GM04503 (cell line): ENCODE results near the gene TSPAN5.
"Not testable (repeated sequence)": the region's sequence is repeated elsewhere in the genome, so short reads cannot be mapped to it uniquely, and the experiment has no call there.

Experiments used
- DNase-seq: peaks from one replicate; pipeline ENCODE4 v3.0.0-alpha.2; 2012; ENCODE audit warnings: low read depth

The TSPAN5 gene

DNA sequence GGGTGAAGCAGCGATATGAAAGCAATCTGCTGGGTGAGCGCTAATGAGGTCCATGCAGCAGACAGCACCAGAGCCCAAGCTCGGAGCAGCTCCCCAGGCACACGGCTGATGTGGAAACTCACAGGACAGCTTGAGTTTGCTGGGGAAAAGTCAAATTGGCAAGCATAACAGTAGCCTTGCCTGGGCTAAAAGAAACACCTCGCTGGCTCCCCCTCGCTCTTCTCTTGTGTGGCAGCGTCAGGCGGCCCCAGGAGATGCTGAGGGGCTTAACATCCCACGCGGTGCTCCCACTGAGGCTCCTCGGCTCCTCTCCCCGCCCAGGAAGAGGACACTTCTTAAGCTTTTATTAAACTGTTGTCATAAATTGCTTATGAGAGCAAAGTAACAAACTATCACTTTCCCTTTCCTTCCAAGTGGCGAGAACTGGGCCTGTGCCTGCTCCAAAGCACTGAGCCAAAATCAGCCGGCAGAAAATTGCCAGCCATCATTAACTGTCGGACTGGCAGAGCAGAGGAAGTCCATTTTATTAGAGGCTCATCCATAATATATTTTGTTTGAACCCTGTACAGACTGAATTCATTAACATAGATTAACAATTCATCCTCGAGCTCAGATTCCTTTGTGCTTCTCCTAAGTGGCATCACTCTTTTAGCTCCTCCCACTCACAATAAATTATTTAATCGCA, 111.4 kb downstream of the TSPAN5 start:
- peak; percentile 42 for DNase-seq

DNA sequence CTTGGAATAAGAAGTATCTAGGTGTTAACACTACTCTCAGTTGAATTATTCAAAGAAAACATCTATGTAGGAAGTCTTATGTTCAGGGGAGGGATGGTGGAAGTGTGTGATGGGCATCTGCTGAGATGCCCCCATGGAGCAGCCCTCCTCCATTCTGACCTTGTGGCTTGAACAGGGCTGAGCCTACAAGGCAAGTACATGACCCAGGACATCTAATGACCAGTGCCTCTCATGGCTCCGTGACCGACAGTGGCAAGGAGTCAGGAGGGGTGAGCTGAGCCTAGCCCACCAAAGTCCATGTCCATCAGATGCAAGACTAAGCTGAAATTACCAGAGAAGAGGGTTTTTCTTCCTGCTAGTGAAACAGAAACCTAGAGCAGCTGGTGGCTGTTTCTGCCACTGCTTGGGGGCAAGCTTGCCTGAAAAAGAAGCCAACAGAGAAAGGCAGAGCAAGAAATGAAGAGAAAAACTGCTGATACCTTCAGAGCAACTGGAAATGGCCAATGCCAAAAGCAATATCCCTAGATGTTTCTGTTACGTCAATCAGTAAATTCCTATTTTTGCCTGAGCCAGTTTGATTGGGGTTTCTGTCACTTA, 113.5 kb downstream of the TSPAN5 start:
- no peak for DNase-seq

DNA sequence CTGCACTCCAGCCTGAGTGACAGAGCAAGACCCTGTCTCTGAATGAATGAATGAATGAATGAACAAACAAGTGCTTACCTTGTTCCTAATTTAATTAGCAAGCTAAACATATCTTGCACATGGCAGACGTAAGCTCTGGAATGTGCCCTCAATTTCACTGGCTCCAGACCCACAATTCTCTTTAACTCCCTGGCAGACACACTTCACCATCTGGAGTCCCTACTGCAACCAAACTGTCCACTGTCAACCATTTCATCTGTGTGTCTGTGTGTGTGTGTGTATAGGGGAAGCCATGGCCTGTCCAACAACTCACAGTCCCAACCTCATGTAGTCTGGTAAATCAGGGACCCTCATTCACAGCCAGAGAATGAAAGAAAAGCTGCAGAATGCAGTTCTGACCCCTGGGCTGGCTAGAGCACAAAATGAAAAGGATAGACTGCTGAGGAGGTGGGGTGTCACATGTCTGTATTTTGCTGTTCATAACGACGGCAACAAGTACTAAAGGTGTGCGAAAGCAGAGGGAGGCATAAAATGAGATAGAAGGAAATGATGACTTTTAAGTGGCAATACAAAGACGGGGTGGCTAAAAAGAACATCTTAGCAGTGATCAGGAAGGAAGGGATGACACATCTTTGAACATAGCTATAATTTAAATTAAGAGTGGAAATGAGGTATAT, 114.1 kb downstream of the TSPAN5 start:
- no peak for DNase-seq

DNA sequence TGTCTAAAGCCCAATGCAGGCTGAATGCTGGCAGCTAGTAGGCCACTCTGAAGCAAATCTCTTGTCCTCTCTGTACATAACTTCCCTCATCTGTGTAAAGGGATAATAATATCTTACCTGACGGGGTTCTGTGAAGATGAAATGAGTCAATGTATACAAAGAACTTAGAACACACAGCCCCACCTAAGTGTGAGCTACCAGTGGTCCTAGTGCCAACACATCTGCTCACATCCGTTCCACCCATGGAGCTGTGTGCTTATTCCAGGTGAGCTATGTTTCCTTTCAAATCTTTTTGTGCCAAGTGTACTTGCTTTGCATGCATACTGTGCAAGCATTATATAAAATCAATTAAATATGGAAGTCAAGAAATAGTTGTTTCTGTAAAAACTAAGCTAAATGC, 116.4 kb downstream of the TSPAN5 start:
- no peak for DNase-seq

DNA sequence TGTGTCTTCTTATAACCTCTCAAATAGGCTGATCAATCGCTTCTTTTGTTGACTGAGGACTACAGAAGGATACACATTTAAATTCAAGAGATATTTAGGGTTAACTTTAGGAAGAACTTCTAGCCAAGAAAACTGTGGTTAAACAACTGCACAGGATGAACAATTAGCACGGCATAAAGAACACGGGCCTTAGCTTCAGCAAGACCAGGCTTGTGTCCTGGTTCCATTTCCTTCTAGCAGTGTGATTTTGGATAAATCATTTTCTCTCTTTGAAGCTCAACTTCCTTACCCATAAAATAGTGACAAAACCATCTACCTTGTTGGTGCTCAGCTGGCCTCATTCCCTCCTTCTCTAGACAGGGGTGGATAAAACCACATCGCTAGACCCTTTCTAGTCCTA, 117.6 kb downstream of the TSPAN5 start:
- DNase-seq: no peak

DNA sequence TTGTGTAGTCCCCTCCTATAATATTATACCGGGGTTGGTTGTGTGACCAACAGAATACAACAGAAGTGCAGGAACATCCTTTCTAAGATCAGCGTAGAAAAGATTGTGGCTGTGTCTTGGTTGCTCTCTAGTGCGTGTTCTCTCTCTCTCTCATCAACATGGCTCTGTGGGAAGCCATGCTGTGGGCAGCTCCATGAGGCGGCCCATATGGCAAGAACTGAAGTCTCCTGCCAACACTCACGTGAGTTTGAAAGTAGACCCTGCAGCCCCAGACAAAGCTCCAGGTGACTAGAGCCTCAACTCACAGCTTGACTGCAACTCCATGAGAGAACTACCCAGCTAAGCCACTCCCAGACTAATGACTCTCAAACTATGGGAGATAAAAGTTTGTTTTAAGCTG, 118.7 kb downstream of the TSPAN5 start:
- DNase-seq: no peak

DNA sequence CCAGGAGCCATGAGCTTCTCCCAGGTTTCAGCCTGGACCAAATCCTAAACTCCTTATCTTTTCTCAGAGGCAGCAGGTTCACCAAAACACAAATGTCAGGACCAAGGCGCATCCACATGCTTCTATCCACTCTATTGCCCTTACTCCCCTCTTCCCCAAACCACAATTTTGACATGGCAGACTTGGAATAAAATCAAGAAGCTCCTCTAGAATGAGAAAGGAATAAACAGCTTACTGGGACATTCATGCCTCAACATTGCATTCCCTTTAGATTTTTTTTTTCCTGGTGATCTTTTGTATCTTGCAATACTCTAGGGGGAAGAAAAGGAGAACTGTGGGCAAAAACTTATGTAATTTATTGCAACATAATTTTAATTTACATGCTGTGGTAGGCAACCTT, 119.1 kb downstream of the TSPAN5 start:
- no peak for DNase-seq

DNA sequence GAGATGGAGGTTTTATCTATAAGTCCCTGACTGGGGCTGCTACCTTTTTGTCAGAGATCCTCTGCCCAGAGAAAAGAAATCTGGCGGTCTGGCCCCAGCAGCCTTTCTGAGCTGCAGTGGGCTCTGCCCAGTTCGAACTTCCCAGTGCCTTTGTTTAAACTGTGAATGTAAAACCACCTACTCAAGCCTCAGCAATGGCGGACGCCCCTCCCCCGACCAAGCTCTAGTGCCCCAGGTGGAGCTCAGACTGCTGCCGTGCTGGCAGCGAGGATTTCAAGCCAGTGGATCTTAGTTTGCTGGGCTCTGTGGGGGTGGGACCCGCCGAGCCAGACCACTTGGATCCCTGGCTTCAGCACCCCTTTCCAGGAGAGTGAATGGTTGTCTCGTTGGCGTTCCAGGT, 121.8 kb downstream of the TSPAN5 start:
- no peak for DNase-seq

DNA sequence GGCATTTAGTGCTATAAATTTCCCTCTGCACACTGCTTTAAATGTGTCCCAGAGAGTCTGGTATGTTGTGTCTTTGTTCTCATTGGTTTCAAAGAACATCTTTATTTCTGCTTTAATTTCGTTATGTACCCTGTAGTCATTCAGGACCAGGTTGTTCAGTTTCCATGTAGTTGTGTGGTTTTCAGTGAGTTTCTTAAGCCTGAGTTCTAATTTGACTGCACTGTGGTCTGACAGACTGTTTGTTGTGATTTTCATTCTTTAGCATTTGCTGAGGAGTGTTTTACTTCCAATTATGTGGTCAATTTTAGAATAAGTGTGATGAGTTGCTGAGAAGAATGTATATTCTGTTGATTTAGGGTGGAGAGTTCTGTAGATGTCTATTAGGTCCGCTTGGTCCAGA, 124.3 kb downstream of the TSPAN5 start:
- DNase-seq: not testable (repeated sequence)

DNA sequence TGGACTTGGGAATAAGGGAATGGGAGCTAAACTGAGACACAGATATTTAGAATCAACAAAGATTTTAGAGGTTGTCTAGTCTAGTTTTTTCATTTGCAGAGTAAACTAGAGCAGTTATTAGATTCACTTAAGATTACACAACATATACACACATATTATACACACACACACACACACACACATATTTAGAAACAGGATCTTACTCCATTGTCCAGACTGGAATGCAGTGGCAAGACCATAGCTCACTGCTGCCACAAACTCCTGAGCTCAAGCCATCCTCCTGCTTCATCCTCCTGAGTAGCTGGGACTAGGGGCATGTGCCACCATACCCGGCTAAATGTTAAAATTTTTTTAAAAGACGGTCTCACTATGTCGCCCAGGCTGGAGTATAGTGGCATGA, 127.8 kb downstream of the TSPAN5 start:
- no peak for DNase-seq

DNA sequence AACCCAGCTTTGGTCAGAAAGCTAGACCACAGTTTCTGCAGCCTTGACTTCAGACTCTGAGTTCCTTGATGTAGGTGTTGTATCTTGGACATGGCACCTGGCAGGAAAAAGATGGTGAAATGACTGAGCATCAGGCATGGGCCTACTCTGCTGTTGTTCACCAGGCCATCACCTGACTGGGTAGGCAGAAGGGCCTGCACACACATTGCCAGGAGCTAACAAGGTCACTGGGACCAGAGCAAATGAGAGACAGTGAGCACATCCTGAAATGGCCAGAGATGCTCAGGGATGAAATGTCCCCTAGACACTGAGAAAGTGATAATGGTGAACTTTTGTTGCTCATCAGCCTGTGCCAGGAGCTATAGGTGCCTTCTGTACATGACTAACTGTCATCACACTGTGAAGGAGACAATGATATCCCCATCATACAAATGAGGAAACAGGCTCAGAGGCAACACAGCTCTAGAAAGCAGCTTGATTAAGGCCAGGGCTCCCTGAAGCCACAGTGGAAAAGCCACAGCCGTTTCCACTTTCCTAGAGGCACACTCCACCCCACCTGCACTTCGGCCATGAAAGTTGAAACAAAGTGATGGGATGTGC, 128.3 kb downstream of the TSPAN5 start:
- no peak for DNase-seq

DNA sequence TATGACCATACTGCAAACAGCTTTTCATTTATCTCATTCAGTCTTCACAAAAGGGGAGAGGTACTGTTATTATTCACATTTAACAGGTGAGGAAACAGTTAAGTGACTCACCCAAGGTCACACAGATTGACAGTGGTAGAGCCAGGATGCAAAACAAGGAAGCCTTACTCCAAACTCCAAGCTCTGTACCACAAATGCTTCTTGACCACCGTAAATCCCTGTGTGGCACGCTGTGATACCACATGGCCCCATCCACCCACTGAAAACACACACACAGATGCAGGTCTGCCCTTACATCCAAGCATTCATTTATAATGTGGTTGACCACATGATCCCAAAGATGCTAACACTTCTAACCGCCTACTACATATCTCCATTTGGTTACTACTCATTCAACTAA, 129.5 kb downstream of the TSPAN5 start:
- DNase-seq: no peak

DNA sequence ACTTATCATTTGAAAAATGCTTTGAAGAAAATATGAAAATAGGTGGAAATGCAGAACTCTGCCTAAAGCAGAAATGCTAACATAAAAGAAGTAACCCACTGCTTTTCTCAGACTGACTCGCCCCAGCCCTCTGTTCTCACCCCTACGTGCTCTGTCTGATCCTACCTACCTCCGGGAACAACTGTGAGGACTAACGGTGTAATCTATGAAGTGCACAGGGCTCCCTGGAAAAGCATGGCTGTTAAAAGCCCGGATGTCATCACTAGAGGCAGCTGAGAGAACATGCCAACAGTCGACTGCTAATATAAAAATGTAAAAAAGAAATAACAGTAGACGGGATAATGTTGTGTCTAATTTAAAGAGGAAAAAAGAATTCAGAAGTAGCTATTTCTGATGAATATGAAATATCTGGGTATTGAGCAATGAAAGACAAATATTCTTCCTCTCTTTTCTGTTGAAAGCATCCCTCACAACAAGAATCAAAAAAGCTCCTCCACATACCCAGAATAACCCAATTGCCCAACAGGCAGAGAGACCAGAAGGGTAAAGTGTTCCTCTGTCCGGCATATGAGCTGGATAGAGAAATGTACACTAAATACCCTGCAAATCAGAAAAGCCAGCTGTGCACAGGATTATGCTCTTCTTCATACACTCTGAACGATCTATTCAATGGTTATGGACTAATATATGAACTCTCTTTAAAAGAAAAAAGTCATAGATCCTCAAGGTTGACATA, 130.7 kb downstream of the TSPAN5 start:
- no peak for DNase-seq

DNA sequence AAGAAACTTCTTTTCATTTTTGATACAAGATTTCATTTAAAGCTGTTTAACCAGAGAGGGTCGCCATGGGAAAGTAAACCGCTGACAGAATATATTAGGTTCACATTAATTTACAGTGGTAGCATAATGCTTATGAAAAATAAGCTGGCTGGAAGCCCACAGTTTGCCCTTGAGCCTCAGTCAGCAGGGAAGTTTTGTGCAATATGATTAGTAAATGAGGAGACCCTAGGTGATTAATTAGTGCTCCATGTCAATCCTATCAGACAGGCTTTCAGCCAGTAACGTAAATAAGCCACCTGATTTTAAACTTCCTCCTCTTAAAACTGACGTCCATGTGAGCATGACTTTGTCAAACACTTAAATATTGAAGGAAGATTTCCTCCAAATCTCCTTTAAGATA, 134.2 kb downstream of the TSPAN5 start:
- no peak for DNase-seq

DNA sequence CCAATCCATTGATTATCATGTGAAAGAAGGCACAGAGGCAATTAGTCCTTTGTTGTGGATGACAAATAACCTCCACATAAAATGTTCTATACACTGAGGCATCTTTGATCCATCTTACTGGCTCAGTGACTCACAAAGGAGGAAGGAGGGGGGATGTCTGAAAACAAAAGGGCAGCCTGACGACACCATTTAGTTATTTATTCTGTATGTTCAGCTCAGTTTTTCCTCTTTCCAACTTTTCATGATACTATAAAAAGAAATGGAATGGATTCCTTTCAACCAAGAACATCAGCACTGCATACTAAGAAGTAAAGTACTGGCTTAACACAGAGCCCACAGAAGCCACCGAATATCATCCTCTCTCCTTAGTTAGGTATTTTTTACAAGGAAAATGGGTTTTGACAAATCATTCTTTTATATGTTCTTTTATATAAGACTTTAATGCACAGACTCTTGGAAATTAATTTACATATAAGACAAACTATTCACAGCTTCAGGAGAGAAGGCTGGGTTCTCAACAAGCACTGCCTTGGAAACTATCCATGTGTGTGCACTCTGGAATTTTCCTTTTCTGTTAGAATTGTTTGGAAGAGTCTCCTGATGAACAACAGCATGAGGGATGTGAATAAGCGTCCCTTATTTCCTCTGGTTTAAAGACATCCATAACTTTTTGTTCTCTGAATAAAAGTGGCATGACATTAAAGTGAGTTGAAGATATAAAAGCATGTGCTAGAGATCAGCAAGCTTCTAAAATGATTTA, 135.6 kb downstream of the TSPAN5 start:
- peak; percentile 51 for DNase-seq

DNA sequence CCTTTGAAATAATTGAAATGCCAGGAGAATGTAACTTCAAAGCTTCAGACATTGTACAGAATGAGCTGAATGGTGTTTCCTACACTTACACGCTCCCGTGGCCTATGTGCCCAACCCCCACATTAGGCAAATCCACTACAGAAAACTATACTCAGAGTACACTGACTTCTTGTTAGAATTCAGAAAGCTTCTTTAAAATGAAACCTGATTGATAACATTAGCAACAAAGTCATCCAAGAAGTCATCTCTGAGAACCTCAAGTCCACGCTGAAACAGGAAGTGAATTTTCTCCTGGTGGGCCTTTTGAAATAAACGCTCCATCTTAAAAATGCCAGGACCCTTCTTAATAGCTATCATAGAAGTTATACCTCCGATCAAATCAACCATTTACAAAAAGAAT, 136.3 kb downstream of the TSPAN5 start:
- no peak for DNase-seq

DNA sequence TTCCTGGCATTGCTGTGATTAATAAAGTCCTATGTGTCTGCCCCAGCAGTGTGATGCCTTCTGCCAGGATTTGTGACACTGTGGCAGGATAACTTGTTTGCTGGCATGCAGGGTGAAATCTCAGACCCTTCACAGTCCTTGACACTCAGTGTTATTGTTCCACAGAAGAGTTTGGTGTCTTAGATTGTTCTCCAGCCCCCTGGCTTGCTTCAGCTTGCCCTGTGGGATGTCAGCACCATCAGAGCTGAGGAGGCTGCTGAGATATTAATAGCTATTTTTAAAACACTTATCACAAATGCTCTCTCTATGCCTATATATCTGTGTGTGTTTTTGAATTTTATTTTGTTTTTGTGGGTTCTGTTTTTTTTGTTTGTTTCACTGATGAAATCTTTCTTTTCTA, 136.9 kb downstream of the TSPAN5 start:
- no peak for DNase-seq

DNA sequence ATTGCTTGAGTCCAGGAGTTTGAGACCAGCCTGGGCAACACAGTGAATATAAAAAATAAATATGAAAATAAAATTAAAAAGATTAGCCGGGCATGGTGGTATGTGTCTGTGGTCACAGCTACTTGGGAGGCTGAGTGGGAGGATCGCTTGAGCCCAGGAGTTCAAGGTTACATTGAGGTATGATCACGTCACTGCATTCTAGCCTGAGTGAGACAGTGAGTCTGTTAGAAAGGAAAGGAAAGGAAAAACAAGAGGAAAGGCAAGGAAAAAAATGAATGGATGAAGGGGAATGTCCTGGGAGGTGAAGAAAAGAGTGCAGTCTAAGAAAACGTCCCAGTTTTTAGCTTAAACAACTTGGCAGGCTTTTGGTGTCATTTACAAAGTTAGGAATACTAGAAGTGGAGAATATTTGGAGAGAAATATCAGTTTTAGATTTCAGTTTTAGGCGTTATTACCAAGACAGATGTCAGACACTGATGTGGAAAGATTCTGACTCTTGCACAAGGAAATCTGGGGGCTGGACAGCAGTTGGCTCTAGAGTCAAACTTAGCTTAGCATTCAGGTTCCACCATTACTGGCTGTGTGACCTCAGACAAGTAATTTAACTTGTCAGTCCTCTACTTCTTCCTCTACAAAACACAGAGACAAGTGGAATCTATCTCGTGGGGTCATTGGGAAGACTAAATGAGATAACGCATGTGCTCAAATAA, 139.0 kb downstream of the TSPAN5 start:
- DNase-seq: no peak

DNA sequence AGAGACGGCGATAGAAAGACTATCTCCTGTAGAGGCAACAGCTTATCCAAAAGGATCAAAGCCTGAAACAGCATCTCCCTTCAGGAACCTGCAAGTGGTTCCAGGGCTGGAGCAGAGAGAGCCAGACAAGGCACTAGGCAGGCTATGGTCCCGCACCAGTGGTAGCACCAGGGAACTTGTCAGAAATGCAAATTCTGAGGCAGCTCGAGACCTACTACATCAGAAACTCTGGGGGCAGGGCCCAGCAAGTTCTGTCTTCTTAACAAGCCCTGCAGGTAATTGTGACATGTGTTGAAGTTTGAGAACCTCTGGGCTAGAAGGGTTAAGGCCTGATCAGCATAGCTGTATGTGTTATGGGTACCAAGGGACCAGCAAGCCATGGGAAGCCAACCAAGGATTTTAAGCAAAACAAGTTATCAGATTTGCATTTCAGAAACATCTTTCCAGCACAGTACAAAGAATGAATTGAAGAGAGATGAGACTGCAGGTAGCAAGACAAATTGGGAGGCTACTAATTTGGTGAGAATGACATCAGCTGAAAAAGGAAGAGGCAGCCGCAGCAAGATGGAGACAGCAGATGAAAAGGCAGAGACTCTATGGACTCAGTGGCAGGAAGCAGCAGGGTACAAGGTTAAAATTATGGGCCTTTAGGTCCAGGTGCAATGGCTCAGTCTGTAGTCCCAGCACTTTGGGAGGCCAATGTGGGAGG, 139.7 kb downstream of the TSPAN5 start:
- no peak for DNase-seq

DNA sequence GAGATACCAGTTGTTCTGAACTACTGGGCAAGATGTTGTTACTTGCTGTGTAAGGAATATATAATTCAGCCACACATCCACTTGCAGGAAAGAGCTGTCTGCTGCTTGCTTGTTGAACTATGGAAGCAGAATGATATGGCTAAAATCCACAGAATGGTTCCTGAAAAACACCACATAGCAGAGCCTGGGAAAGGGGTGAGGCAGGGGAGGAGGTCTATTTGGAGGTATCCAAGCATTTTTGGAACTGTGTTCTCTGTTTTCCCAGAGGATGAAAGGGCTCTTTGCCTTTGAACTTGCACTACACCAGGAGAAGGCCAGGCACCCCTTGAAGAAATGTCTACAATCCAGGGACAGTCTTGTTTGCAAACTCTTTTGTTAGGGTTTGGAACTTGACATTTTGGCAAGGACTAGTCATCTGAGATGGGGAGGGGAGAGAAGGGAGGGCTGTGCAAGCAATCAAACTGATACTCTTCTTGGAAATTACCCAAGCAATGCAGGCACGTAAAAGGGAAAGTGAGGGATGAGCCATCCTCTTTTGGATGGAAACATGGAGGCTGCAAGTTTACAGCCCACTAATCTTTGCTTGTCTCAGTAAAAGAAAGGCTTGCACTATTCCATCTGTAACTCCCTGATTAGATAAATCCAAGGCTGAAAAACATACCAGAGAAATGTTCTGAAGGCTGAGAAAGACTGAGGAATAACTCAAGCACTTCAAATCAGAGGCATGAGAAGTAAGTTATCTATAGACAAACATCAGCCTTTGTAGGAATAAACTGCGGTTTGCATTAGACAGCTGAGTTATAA, 141.0 kb downstream of the TSPAN5 start:
- DNase-seq: no peak
